HG03103 (cell line): ENCODE measurements around the gene BAG1.

Experiments
- ATAC-seq: cut with Tn5 transposase; IDR thresholded peaks from one replicate; pipeline ENCODE4 v1.9.1; 2021; ENCODE audit warnings: low read depth; ENCODE audit not compliant: unreplicated experiment

Gene BAG1

DNA sequence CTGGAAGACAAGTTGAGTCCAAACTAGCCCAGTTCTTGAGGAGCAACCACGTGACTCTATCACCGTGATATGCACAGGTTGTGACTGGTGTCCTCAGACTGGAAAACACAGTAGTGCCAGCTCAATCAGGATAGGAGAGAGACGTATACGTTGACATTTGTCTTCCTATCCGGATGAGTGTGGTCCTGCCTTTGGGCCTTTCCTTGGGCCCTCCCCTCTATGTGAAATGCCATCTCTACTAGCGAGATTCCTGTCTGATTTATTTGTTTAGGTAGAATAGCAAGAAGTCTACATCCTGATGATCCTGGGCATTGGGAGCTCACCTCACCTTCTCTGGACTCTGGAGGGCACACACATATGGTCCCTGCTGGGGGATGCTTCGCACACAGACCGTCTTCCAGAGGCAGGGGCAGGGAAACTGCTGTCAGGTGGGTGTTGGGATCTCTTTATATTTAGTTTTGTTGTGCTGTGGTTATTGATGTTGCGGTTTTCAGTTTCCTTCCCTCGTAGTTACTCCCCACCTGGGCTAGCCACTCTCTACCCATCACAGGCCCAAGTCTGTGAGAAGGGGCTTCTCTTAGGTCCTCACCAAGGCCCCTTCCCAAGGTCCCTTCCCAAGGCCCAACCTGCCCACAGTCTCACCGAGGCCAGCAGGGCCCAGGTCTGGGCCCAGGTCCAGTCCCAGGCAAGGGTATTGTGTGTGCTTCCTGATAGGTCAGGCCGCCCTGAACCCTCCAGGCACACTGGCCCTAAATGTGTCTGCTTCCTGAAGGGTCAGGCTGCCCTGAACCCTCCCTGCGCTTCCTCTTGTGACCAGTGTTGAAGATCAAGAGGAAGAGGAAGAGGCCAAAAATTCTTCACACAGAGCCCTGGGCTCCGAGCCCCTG lies 43.6 kb downstream of the BAG1 start:
- ATAC-seq = no peak

DNA sequence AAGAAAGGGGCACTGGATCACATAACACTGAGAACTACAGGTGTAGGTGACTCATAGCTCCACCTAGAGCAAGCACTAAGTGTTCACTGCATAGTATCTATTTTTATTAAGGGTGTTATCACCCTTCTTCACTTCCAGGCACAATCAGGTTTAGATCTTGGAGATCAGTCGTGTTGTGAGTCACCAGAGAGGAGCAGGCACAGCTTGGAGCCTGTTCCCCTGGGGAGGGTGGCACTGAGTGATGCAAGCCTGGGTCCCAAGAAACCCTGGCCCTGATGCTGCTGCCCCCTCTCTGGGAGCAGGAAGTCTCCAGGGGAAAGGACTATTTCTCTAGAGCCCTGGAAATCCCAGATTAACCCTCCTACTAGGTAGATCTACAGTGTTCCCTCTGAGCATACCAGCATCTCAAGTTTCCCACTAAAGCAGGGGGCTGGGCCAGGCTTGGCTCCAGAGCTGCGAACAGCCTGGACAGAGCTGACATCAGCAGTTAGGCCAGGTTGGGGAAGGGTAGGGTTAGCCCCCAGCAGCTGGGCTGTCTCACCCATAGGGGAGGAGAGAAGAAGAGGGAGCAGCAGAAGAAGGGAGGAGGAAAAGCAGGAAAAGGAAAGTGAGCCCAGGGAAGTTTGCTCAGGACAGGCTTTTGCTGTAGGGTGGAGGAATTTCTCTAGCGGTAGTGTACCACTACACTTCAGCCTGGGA lies 52.7 kb downstream of the BAG1 start:
- ATAC-seq = no peak

DNA sequence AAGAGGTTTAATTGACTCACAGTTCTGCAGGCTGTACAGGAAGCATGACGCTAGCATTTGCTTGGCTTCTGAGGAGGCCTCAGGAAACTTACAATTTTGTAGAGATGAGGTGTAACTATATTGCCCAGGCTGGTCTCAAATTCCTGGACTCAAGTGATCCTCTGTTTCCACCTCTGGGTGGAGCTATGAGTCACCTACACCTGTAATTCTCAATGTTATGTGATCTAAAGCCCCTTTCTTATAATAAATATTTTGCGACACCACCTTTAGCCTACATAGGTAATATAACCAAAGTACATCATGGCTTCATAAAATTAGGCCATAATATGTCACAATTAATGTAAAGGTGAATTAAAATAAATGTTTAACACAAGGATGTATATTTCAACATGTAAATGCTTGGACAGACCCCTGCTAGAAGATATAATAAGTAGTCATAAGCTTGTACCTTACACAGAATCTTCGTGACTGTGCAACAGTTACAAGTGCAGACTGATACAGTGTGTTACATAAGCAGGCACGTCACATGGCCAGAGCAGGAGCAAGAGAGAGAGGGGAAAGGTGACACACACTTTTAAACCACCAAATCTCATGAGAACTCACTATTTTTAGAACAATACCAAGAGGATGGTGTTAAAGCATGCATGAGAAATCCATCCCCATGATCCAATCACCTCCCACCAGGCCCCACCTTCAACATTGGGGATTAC lies 54.3 kb downstream of the BAG1 start:
- no peak for ATAC-seq

DNA sequence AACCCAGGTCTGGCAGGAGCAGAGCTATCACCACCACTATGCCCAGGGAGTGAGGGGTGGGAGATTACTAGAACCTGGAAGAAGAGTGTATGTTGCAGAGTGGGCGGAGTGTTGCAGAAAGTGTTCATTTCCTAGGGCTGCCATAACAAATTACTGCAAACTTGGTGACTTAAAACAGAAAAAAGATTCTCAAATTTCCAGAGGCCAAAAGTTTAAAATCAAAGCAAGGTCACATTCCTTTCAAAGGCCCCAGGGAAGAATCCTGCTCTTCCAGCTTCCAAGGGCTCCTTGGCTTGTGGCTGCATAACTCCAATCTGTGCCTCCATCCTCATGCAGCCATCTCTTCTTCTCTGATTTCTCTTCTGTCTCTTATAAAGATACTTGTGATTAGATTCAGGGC lies 55.1 kb downstream of the BAG1 start:
- ATAC-seq = no peak

GRCh38 chr9:33202552-33203201 lies 61.8 kb downstream of the BAG1 start:
- peak; percentile 98 for ATAC-seq
